AG04449 (cell line): ENCODE measurements around the gene RPTN.
A peak's percentile ranks its signal among the peaks of the same experiment; 100 is the strongest.

ENCODE experiments used
- CTCF ChIA-PET: fragments of 350-600 bp; formaldehyde crosslinking; extraction: SDS; loops from one replicate; lab custom pipeline; 2021; ENCODE audit warnings: antibody characterized with exemption; lab: Yijun Ruan, JAX
- POLR2A ChIA-PET: fragments of 400-600, 350-600 bp; formaldehyde crosslinking; extraction: SDS; loops from one replicate; lab custom pipeline; 2020; ENCODE audit warnings: antibody characterized with exemption, inconsistent platforms; lab: Yijun Ruan, JAX
- DNase-seq: peaks from one replicate; pipeline ENCODE4 v3.0.0-alpha.2; 2010; ENCODE audit warnings: low read depth, low spot score
- H3K4me3 ChIP-seq: 2 replicates; pipeline ENCODE4 v1.5.1; 2011; ENCODE audit warnings: low read depth, mild to moderate bottlenecking, control low read depth, low read length
- TF ChIP-seq, protein P1 (sequence below): IDR thresholded peaks from one replicate; pipeline ENCODE4 v1.5.1; 2011; ENCODE audit warnings: mild to moderate bottlenecking, moderate library complexity, low read length, control low read depth, inconsistent platforms; ENCODE audit not compliant: insufficient read depth; ENCODE audit errors: missing control alignments

The RPTN gene

DNA sequence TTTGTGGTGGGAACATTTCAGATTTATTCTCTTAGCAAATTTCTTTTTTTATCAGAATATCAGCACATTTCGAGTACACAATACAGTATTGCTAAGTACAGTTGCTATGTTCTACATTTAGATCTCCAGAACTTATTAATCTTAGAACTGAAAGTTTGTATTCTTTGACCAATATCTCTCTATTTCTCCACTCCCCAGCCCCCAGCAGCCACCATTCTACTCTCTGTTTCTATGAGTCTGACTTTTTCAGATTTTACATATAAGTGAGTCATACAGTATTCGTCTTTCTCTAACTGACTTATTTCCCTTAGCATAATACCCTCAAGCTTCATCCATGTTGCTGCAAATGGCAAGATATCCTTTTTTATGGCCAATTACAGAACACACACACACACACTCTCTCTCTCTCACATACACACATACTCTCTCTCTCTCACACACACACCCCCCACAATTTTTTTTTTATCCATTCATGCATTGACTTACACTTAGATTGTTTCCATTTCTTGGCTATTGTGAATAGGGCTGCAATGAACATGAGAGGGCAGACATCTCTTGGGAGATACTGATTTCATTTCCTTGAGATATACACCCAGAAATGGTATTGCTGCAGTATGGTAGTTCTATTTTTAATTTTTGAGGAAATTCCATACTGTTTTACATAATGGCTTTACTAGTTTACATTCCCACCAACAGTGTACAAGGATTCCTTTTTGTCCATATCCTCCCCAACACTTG lies 15.7 kb downstream of the RPTN start:
- CTCF ChIA-PET, result interaction anchor here (1.0 to 1.5 kb wide), 3 partner anchors 37 to 44 kb away, joined by 3 to 18 read pairs (median 9); no protein-coding TSS in a partner anchor
- TF ChIP-seq, protein P1, sequence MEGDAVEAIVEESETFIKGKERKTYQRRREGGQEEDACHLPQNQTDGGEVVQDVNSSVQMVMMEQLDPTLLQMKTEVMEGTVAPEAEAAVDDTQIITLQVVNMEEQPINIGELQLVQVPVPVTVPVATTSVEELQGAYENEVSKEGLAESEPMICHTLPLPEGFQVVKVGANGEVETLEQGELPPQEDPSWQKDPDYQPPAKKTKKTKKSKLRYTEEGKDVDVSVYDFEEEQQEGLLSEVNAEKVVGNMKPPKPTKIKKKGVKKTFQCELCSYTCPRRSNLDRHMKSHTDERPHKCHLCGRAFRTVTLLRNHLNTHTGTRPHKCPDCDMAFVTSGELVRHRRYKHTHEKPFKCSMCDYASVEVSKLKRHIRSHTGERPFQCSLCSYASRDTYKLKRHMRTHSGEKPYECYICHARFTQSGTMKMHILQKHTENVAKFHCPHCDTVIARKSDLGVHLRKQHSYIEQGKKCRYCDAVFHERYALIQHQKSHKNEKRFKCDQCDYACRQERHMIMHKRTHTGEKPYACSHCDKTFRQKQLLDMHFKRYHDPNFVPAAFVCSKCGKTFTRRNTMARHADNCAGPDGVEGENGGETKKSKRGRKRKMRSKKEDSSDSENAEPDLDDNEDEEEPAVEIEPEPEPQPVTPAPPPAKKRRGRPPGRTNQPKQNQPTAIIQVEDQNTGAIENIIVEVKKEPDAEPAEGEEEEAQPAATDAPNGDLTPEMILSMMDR, result no peak
- no peak for DNase-seq
- POLR2A ChIA-PET, result no interaction called here
- H3K4me3 ChIP-seq, result no peak overlapping the region

DNA sequence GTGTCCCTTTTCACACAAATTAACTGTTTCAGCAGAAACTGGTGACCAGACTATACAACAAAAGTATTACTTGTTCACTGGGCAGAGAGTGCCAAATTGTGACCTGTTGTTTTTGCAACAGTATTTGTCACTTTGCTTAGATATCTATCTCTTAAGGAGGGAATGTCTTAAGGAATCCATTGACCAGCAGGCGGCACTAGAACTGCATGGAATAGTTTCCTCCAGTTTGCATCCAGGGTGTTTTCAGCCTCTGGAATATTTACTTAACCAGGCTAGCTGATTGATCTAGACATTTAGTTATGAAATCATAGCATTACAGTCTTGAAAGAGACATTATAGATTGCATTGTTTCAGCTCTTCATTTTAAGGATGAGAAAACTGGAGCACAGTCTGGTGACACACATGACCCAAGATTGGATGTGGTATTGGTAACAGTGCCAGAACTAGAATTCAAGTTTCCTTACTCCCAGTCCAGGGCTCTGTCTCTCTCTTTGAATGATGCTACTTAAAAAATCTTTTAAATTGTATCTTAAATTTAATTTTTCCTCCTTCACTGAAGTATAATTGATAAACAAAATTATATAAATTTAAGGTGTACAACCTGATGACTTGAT lies 16.9 kb downstream of the RPTN start:
- ChIA-PET CTCF (interaction anchor here (0.5 to 3.7 kb wide), 23 partner anchors 9 to 317 kb away, joined by 3 to 214 read pairs (median 4); partner anchors contain the start of genes HRNR and RPTN), POLR2A (no interaction called here)
- TF ChIP-seq, protein P1, result peak; percentile 65
- no peak overlapping the region for H3K4me3 ChIP-seq
- peak; percentile 23 for DNase-seq

DNA sequence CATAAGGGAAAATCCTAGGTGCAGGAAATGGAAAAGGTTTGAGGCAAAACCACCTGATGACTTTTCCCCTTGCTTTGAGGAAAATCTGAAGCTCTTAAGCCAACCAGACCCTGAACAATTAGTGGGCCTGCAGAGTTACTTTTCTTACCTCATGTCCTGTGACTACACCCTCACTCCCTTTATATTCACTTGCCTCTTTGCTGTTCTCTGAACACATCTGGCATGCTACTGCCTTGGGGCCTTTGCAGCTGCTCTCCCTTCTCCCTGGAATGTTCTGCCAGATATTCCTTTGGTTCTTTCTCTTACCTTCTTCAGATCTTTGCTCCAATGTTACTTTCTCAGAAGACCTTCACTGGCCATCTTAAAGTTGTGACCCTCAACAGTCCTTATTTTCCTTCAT lies 21.8 kb downstream of the RPTN start:
- TF ChIP-seq, protein P1, result no peak
- POLR2A ChIA-PET, result no interaction called here
- CTCF ChIA-PET, result interaction anchor here (1.3 to 6.6 kb wide), 4 partner anchors 27 to 322 kb away, joined by 3 to 75 read pairs (median 7); no protein-coding TSS in a partner anchor
- no peak overlapping the region for H3K4me3 ChIP-seq
- no peak for DNase-seq

DNA sequence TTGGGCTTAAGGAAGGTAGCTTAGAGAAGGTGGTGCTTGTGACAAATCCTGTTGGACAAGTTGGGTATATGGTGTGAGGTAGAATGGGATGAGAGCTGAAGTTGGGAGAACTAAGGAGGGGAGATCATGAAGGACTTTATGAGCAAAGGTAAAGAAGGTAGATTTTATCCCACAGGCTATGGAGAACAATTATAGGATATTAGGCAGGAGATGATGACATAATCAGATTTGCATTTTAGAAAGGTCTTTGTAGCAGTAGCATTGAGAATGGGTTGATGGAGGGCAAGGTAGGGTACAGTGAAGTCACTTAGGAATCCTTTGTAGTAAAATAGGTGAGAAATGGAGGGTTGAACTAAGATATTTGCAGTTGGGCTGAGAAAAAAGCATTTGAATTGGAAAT lies 28.8 kb downstream of the RPTN start:
- ChIA-PET CTCF (no interaction called here), POLR2A (no interaction called here)
- no peak for DNase-seq
- TF ChIP-seq, protein P1, result no peak
- no peak overlapping the region for H3K4me3 ChIP-seq

DNA sequence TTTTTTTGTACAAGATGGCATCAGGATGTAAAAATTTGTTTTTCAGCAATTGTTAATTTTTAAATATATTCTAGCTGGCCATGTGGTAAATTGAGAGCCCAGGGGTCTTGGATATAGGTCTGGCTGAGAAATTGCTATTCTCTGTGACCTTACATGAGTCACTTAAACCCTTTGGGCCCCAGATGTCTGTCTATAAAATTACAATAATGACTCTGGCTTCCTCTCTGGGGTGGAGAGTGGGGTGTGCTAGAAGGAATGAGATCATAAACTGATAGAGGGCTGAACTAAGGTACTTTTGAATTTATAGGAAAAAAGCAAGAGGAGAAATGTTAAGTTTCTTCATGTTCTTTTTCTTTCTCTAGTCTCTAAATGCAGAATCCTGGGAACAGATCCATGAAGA lies 31.4 kb downstream of the RPTN start:
- CTCF ChIA-PET, result no interaction called here
- POLR2A ChIA-PET, result no interaction called here

More for the DNA sequence above, 31.4 kb downstream of the RPTN start:
- no peak overlapping the region for H3K4me3 ChIP-seq
- DNase-seq, result no peak
- TF ChIP-seq, protein P1, result no peak
